WTC11 (cell line): ENCODE results near the gene CD74. TPM values are rescaled to one million over a fixed set of nuclear protein-coding genes. Genes with fewer than 3 reads are reported as not detected.

ENCODE experiments used
- ATAC-seq: fragments of 200-7000 bp; cut with Tn5 transposase; 2 replicates; pipeline ENCODE4 v1.10.0; 2021; ENCODE audit warnings: mild to moderate bottlenecking, moderate library complexity
- CTCF ChIA-PET: fragments of 300-600 bp; sonication (Branson Sonifier 250); formaldehyde crosslinking; loops from one replicate; lab custom pipeline; 2021; ENCODE audit warnings: antibody characterized with exemption; lab: Charles Lee
- POLR2A ChIA-PET: fragments of 350-600 bp; sonication (Branson Sonifier 250); formaldehyde crosslinking; loops from one replicate; lab custom pipeline; 2021; ENCODE audit warnings: antibody characterized with exemption; lab: Charles Lee
- DNase-seq: peaks from one replicate; pipeline ENCODE4 v3.0.0; 2021; ENCODE audit warnings: low spot score
- H3K27ac Mint-ChIP-seq: 2 replicates; pipeline ENCODE4 v1.8.0; 2021; ENCODE audit warnings: mixed read lengths
- H3K27me3 Mint-ChIP-seq: 2 replicates; pipeline ENCODE4 v1.8.0; 2021; ENCODE audit warnings: low read depth, mild to moderate bottlenecking, moderate library complexity, mixed read lengths
- H3K36me3 Mint-ChIP-seq: 2 replicates; pipeline ENCODE4 v1.8.0; 2021; ENCODE audit warnings: mixed read lengths
- H3K4me1 Mint-ChIP-seq: 2 replicates; pipeline ENCODE4 v1.8.0; 2022; ENCODE audit warnings: mixed read lengths
- H3K4me3 Mint-ChIP-seq: 2 replicates; pipeline ENCODE4 v1.8.0; 2021; ENCODE audit warnings: mild to moderate bottlenecking, moderate library complexity, mixed read lengths
- H3K9me3 Mint-ChIP-seq: 2 replicates; pipeline ENCODE4 v1.8.0; 2021; ENCODE audit warnings: mixed read lengths
- GRHL2 ChIP-seq: fragments of 250-450 bp; sonication (Bioruptor Pico); IDR thresholded peaks from 2 replicates; pipeline ENCODE4 v1.8.0; 2022; ENCODE audit warnings: mild to moderate bottlenecking, moderate library complexity; ENCODE audit not compliant: insufficient replicate concordance, severe bottlenecking
- IRF1 ChIP-seq: sonication (generic); formaldehyde crosslinking; IDR thresholded peaks from 2 replicates; pipeline ENCODE4 v1.8.0; 2023; ENCODE audit warnings: missing genetic modification reagents
- MXD4 ChIP-seq: fragments of 250-450 bp; sonication (Bioruptor Pico); IDR thresholded peaks from 2 replicates; pipeline ENCODE4 v1.8.0; 2021; ENCODE audit warnings: mild to moderate bottlenecking, moderate library complexity, borderline replicate concordance
- NFE2L1 ChIP-seq: sonication (generic); formaldehyde crosslinking; IDR thresholded peaks from 2 replicates; pipeline ENCODE4 v1.8.1; 2023; ENCODE audit warnings: missing genetic modification reagents
- NFYB ChIP-seq: sonication (generic); formaldehyde crosslinking; conservative IDR thresholded peaks from 2 replicates; pipeline ENCODE4 v1.8.0; 2022; ENCODE audit warnings: low read depth, missing genetic modification reagents
- PRRX2 ChIP-seq: fragments of 250-450 bp; sonication (Bioruptor Pico); IDR thresholded peaks from 2 replicates; pipeline ENCODE4 v1.8.0; 2021; ENCODE audit warnings: mild to moderate bottlenecking
- TEAD1 ChIP-seq: sonication (generic); formaldehyde crosslinking; IDR thresholded peaks from 2 replicates; pipeline ENCODE4 v1.8.0; 2022; ENCODE audit warnings: mild to moderate bottlenecking, missing genetic modification reagents
- TEAD4 ChIP-seq: sonication (generic); formaldehyde crosslinking; IDR thresholded peaks from 2 replicates; pipeline ENCODE4 v1.8.0; 2022; ENCODE audit warnings: mild to moderate bottlenecking, missing genetic modification reagents
- total RNA-seq: library from RNA; stranded (reverse); gene quantifications from 3 replicates; pipeline ENCODE4 v1.2.3, GENCODE V29; 2021
- TF ChIP-seq, protein P1 (sequence below): sonication (generic); formaldehyde crosslinking; conservative IDR thresholded peaks from 2 replicates; pipeline ENCODE4 v1.8.1; 2023; ENCODE audit warnings: mild to moderate bottlenecking, low read depth, missing genetic modification reagents, moderate library complexity
- TF ChIP-seq, protein P2 (sequence below): fragments of 250-450 bp; sonication (Bioruptor Pico); IDR thresholded peaks from 2 replicates; pipeline ENCODE4 v1.8.0; 2021; ENCODE audit warnings: mild to moderate bottlenecking
- TF ChIP-seq, protein P3 (sequence below): sonication (generic); formaldehyde crosslinking; IDR thresholded peaks from 2 replicates; pipeline ENCODE4 v1.8.1; 2022; ENCODE audit warnings: mild to moderate bottlenecking, moderate library complexity, missing genetic modification reagents
- TF ChIP-seq, protein P4 (sequence below): sonication (generic); formaldehyde crosslinking; IDR thresholded peaks from 2 replicates; pipeline ENCODE4 v1.8.1; 2022; ENCODE audit warnings: low read depth, missing genetic modification reagents, borderline replicate concordance
- TF ChIP-seq, protein P5 (sequence below): sonication (generic); formaldehyde crosslinking; conservative IDR thresholded peaks from 2 replicates; pipeline ENCODE4 v1.8.1; 2022; ENCODE audit warnings: mild to moderate bottlenecking, missing genetic modification reagents
- TF ChIP-seq, protein P6 (sequence below): fragments of 250-450 bp; sonication (Bioruptor Pico); IDR thresholded peaks from 2 replicates; pipeline ENCODE4 v2.1.2; 2022; ENCODE audit warnings: mild to moderate bottlenecking, moderate library complexity

The CD74 gene
- total RNA-seq, 1 experiment from 2014 or later: 28.2 TPM

GRCh38 chr5:150400316-150401075 lies 12.2 kb downstream of the CD74 start:
- ChIA-PET CTCF (interaction anchor here (1.3 to 4.6 kb wide), 3 partner anchors 11 to 37 kb away, joined by 6 to 76 read pairs (median 41); partner anchors contain the start of gene CD74), POLR2A (interaction anchor here (0.9 kb wide), 1 partner anchor 23 kb away, joined by 3 read pairs; no protein-coding TSS in a partner anchor)
- Mint-ChIP-seq H3K27ac (no peak overlapping the region), H3K4me1 (no peaks in the 10 kb centered on the region), H3K27me3 (no peaks in the 10 kb centered on the region), H3K4me3 (no peak overlapping the region), H3K36me3 (peaks cover 47% of the 10 kb centered on the region), H3K9me3 (no peaks in the 10 kb centered on the region)
- TF ChIP-seq, protein P1, sequence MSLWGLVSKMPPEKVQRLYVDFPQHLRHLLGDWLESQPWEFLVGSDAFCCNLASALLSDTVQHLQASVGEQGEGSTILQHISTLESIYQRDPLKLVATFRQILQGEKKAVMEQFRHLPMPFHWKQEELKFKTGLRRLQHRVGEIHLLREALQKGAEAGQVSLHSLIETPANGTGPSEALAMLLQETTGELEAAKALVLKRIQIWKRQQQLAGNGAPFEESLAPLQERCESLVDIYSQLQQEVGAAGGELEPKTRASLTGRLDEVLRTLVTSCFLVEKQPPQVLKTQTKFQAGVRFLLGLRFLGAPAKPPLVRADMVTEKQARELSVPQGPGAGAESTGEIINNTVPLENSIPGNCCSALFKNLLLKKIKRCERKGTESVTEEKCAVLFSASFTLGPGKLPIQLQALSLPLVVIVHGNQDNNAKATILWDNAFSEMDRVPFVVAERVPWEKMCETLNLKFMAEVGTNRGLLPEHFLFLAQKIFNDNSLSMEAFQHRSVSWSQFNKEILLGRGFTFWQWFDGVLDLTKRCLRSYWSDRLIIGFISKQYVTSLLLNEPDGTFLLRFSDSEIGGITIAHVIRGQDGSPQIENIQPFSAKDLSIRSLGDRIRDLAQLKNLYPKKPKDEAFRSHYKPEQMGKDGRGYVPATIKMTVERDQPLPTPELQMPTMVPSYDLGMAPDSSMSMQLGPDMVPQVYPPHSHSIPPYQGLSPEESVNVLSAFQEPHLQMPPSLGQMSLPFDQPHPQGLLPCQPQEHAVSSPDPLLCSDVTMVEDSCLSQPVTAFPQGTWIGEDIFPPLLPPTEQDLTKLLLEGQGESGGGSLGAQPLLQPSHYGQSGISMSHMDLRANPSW (CRISPR knock-in tag): no peak
- TF ChIP-seq NFE2L1 (CRISPR knock-in tag) (no peak), NFYB (no peak), PRRX2 (CRISPR knock-in tag) (no peak), GRHL2 (no peak), IRF1 (CRISPR knock-in tag) (no peak), TEAD4 (CRISPR knock-in tag) (no peak), MXD4 (no peak), TEAD1 (CRISPR knock-in tag) (no peak)
- TF ChIP-seq, protein P2, sequence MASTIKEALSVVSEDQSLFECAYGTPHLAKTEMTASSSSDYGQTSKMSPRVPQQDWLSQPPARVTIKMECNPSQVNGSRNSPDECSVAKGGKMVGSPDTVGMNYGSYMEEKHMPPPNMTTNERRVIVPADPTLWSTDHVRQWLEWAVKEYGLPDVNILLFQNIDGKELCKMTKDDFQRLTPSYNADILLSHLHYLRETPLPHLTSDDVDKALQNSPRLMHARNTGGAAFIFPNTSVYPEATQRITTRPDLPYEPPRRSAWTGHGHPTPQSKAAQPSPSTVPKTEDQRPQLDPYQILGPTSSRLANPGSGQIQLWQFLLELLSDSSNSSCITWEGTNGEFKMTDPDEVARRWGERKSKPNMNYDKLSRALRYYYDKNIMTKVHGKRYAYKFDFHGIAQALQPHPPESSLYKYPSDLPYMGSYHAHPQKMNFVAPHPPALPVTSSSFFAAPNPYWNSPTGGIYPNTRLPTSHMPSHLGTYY (CRISPR knock-in tag): no peak
- TF ChIP-seq, protein P3, sequence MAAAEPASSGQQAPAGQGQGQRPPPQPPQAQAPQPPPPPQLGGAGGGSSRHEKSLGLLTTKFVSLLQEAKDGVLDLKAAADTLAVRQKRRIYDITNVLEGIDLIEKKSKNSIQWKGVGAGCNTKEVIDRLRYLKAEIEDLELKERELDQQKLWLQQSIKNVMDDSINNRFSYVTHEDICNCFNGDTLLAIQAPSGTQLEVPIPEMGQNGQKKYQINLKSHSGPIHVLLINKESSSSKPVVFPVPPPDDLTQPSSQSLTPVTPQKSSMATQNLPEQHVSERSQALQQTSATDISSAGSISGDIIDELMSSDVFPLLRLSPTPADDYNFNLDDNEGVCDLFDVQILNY (CRISPR knock-in tag): no peak
- TF ChIP-seq, protein P4, sequence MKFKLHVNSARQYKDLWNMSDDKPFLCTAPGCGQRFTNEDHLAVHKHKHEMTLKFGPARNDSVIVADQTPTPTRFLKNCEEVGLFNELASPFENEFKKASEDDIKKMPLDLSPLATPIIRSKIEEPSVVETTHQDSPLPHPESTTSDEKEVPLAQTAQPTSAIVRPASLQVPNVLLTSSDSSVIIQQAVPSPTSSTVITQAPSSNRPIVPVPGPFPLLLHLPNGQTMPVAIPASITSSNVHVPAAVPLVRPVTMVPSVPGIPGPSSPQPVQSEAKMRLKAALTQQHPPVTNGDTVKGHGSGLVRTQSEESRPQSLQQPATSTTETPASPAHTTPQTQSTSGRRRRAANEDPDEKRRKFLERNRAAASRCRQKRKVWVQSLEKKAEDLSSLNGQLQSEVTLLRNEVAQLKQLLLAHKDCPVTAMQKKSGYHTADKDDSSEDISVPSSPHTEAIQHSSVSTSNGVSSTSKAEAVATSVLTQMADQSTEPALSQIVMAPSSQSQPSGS: no peak
- no peak for ATAC-seq
- DNase-seq: no peak

DNA sequence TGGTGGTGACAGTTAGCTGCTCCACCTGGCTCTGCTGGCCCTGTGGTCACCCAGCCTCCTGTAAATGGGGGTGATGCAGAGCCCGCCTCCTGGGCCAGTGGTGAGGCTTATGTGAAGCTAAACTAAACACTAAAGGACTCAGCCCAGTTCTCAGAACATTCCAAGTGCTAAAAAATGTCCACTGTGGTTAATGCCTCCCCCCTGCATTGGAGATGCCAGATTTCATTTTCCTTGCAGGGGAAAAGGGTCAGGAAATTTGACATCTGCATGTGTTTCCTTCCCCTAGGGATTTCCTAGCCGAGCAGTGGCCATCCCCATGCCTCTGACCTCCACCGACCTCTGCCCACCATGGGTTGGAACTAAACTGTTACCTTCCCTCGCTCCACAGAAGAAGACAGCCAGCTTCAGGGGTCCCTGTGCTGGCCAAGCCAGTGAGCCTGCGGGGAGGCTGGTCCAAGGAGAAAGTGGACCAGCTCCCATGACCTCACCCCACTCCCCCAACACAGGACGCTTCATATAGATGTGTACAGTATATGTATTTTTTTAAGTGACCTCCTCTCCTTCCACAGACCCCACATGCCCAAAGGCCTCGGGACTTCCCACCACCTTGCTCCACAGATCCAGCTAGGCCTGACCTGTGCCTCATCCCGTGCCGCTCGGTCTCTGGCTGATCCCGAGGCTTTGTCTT lies 13.0 kb downstream of the CD74 start:
- Mint-ChIP-seq H3K27me3 (no peaks in the 10 kb centered on the region), H3K9me3 (no peaks in the 10 kb centered on the region)
- DNase-seq (no peak), ATAC-seq (no peak)
- CTCF ChIA-PET: interaction anchor here (1.0 to 4.6 kb wide), 6 partner anchors 11 to 145 kb away, joined by 3 to 76 read pairs (median 12); partner anchors contain the start of gene CD74
- TF ChIP-seq, protein P5, sequence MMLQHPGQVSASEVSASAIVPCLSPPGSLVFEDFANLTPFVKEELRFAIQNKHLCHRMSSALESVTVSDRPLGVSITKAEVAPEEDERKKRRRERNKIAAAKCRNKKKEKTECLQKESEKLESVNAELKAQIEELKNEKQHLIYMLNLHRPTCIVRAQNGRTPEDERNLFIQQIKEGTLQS: no peak
- TF ChIP-seq, protein P6, sequence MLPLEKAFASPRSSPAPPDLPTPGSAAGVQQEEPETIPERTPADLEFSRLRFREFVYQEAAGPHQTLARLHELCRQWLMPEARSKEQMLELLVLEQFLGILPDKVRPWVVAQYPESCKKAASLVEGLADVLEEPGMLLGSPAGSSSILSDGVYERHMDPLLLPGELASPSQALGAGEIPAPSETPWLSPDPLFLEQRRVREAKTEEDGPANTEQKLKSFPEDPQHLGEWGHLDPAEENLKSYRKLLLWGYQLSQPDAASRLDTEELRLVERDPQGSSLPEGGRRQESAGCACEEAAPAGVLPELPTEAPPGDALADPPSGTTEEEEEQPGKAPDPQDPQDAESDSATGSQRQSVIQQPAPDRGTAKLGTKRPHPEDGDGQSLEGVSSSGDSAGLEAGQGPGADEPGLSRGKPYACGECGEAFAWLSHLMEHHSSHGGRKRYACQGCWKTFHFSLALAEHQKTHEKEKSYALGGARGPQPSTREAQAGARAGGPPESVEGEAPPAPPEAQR (CRISPR knock-in tag): no peak
- TF ChIP-seq, all 79 proteins: peak for 0
- no peak overlapping the region for H3K4me3 Mint-ChIP-seq
- H3K36me3 Mint-ChIP-seq: peaks cover 51% of the 10 kb centered on the region
- H3K4me1 Mint-ChIP-seq: no peaks in the 10 kb centered on the region
- POLR2A ChIA-PET: interaction anchor here (0.9 kb wide), 1 partner anchor 22 kb away, joined by 3 read pairs; no protein-coding TSS in a partner anchor
- H3K27ac Mint-ChIP-seq: no peak overlapping the region
